ENCODE data around the gene HOXB5.

- TF ChIP-seq CTCF (conservative IDR thresholded peaks at IDR 0.05; ENCODE audit: low read depth, low read length) (no peak), EZH2 (IDR thresholded peaks at IDR 0.05; ENCODE audit: low read length, unreplicated experiment) (no peak), EZH2phosphoT487 (IDR thresholded peaks at IDR 0.05; ENCODE audit: borderline replicate concordance, low read length) (no peak)
Observed at GRCh38 chr17:48590607-48591161, 2.9 kb downstream of the HOXB5 start.

All from PC-3 (cell line).